ENCODE data around the gene KLHL17.

Gene KLHL17

DNA sequence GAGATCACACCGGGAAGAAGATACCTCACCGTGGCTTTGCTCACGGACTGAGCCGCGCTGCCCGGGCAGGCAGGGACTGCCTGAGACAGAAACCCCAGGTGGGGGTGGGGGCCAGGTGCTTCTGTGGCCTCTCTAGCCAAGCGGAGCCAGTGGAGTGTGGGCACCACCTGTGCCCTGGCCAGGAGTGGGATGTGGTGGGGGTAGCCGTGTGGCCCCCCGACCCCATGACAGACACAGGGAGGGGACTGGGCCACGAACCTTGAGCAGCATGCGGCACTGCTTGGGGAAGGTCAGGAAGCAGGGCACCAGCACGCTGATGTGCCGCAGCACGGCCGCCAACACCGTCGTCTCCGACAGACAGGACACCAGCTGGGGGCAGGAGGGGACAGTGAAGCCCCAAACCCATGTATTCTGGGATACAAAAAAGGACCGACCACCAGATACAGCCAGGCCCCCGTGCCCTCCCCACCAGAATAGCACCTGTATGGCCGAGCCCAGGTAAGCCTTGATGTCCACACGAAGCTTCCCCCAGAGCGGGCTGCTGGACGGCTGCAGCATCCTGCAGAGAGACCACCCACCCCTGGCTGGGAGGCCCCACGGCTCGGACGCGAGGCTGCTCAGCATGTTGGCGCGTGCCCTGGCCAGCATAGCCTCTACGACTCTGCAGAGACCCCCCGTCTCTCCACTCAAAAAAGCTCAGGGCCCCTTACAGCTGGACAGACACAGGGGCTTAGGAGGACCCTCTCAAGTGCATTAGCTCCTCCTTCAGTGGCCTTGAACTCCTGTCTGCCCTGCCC, 6.7 kb upstream of the KLHL17 start:
- H3K4me2 ChIP-seq (ENCODE audit: low read length): no peak overlapping the region
- H3K27ac ChIP-seq (ENCODE audit: low read depth, low read length): no peak overlapping the region
- no peak for TF ChIP-seq EZH2phosphoT487 (IDR thresholded peaks at IDR 0.05; ENCODE audit: borderline replicate concordance, low read length)
- H3K9me3 ChIP-seq (ENCODE audit: control insufficient read depth, insufficient read depth, low read length): no peaks in the 10 kb centered on the region
- no peaks in the 10 kb centered on the region for H3F3A ChIP-seq (ENCODE audit: control insufficient read depth, insufficient read depth)
- H3K27me3 ChIP-seq (ENCODE audit: control insufficient read depth, low read length): no peaks in the 10 kb centered on the region
- peaks cover 88% of the 10 kb centered on the region for H3K36me3 ChIP-seq (ENCODE audit: control insufficient read depth, low read length)
- H3K4me3 ChIP-seq (ENCODE audit: low read length): no peak overlapping the region
- peaks cover 23% of the 10 kb centered on the region for H3K79me2 ChIP-seq (ENCODE audit: control insufficient read depth, low read length)
- H3K9me2 ChIP-seq (replicated peaks; ENCODE audit: control insufficient read depth, low read length): no peaks in the 10 kb centered on the region
- H4K20me1 ChIP-seq (ENCODE audit: control insufficient read depth, insufficient read depth, low read depth, low read length): 0 out of 2 replicates have a peak, but pooled peaks cover 6% of the 10 kb centered on the region
- H3K4me1 ChIP-seq (ENCODE audit: control insufficient read depth, low read length): peaks cover 8% of the 10 kb centered on the region; the same call in 1 of the 2 replicates

DNA sequence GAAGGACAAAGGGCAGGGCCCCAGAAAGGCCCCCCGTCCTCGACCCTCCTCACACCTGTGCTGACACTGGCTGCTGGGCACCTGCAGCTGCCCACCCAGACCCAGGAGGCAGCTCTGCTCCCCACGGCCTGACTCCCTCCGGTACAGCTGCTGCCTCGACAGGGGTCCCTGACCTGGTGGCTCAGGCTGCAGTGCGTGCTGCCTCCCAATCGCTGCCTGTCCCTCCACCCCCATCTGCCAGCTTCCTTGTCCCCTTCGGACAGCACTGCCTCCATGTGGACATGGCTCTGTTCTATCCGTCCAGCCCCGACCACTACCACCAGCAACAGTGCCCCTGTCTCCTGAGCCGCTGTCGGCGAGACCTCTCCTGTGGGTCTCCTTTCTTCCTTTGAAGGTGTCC, 5.5 kb upstream of the KLHL17 start:
- no peaks in the 10 kb centered on the region for H3K9me3 ChIP-seq (ENCODE audit: control insufficient read depth, insufficient read depth, low read length)
- no peak overlapping the region for H3K4me3 ChIP-seq (ENCODE audit: low read length)
- no peaks in the 10 kb centered on the region for H3K27me3 ChIP-seq (ENCODE audit: control insufficient read depth, low read length)
- H3F3A ChIP-seq (ENCODE audit: control insufficient read depth, insufficient read depth): no peaks in the 10 kb centered on the region
- H3K79me2 ChIP-seq (ENCODE audit: control insufficient read depth, low read length): peaks cover 27% of the 10 kb centered on the region
- TF ChIP-seq EZH2phosphoT487 (IDR thresholded peaks at IDR 0.05; ENCODE audit: borderline replicate concordance, low read length): no peak
- TF ChIP-seq, protein P1, sequence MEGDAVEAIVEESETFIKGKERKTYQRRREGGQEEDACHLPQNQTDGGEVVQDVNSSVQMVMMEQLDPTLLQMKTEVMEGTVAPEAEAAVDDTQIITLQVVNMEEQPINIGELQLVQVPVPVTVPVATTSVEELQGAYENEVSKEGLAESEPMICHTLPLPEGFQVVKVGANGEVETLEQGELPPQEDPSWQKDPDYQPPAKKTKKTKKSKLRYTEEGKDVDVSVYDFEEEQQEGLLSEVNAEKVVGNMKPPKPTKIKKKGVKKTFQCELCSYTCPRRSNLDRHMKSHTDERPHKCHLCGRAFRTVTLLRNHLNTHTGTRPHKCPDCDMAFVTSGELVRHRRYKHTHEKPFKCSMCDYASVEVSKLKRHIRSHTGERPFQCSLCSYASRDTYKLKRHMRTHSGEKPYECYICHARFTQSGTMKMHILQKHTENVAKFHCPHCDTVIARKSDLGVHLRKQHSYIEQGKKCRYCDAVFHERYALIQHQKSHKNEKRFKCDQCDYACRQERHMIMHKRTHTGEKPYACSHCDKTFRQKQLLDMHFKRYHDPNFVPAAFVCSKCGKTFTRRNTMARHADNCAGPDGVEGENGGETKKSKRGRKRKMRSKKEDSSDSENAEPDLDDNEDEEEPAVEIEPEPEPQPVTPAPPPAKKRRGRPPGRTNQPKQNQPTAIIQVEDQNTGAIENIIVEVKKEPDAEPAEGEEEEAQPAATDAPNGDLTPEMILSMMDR (IDR thresholded peaks at IDR 0.05; ENCODE audit: low read depth, low read length, poor library complexity, severe bottlenecking): no peak
- no peak overlapping the region for H3K4me2 ChIP-seq (ENCODE audit: low read length)
- H3K27ac ChIP-seq (ENCODE audit: low read depth, low read length): no peak overlapping the region
- peaks cover 80% of the 10 kb centered on the region for H3K36me3 ChIP-seq (ENCODE audit: control insufficient read depth, low read length)
- peaks cover 15% of the 10 kb centered on the region; the same call in 1 of the 2 replicates for H3K4me1 ChIP-seq (ENCODE audit: control insufficient read depth, low read length)
- no peaks in the 10 kb centered on the region for H3K9me2 ChIP-seq (replicated peaks; ENCODE audit: control insufficient read depth, low read length)
- 0 out of 2 replicates have a peak, but pooled peaks cover 6% of the 10 kb centered on the region for H4K20me1 ChIP-seq (ENCODE audit: control insufficient read depth, insufficient read depth, low read depth, low read length)

DNA sequence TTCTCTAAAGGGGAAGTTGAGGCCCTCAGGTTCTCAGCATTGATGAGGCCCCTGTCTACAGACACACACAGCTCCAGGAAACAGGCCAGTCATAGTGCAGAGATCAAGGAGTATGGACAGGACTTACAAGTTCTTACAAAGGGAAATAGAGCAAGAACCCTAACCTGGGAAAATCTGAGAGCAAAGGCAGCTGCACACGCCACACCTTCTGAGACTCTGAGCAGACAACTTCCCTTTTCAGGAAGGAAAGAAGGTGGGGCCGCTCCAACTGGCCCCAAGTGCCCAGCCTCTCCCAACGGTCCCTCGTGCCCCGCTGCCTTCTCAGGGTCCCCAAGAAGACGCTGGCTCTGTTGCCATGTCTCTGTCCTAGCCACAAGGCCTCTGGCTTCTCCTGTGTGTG, 4.9 kb upstream of the KLHL17 start:
- TF ChIP-seq, protein P1 (IDR thresholded peaks at IDR 0.05; ENCODE audit: low read depth, low read length, poor library complexity, severe bottlenecking): no peak
- no peak for TF ChIP-seq EZH2phosphoT487 (IDR thresholded peaks at IDR 0.05; ENCODE audit: borderline replicate concordance, low read length)
- Histone ChIP-seq H3K4me1 (ENCODE audit: control insufficient read depth, low read length) (peaks cover 18% of the 10 kb centered on the region; the same call in 1 of the 2 replicates), H3K4me2 (ENCODE audit: low read length) (no peak overlapping the region), H3K27me3 (ENCODE audit: control insufficient read depth, low read length) (no peaks in the 10 kb centered on the region), H3K79me2 (ENCODE audit: control insufficient read depth, low read length) (peaks cover 27% of the 10 kb centered on the region), H3K27ac (ENCODE audit: low read depth, low read length) (no peak overlapping the region), H3K9me2 (replicated peaks; ENCODE audit: control insufficient read depth, low read length) (no peaks in the 10 kb centered on the region), H3K9me3 (ENCODE audit: control insufficient read depth, insufficient read depth, low read length) (no peaks in the 10 kb centered on the region), H4K20me1 (ENCODE audit: control insufficient read depth, insufficient read depth, low read depth, low read length) (0 out of 2 replicates have a peak, but pooled peaks cover 3% of the 10 kb centered on the region), H3F3A (ENCODE audit: control insufficient read depth, insufficient read depth) (no peaks in the 10 kb centered on the region), H3K36me3 (ENCODE audit: control insufficient read depth, low read length) (peaks cover 75% of the 10 kb centered on the region), H3K4me3 (ENCODE audit: low read length) (no peak overlapping the region)

DNA sequence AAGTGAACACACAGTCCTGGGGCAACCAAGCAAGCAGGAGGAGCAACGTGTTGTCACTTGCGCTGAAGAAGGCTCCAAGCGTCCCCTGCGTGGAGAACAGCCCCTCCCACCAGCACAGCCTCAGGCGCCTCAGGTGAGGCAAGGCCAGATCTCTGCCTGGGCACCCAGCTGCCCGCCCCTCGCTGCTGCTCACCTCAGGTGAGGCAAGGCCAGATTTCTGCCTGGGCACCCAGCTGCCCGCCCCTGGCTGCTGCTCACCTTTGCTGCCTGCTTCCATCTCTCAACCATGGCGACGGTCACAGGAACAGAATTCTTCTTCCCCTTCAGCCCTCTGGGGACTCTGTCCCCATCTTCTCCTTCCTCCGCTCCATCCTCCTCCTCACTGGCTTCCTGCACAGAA, 3.7 kb upstream of the KLHL17 start:
- Histone ChIP-seq H3K79me2 (ENCODE audit: control insufficient read depth, low read length) (peaks cover 27% of the 10 kb centered on the region), H3K27ac (ENCODE audit: low read depth, low read length) (no peak overlapping the region), H3F3A (ENCODE audit: control insufficient read depth, insufficient read depth) (no peaks in the 10 kb centered on the region), H3K9me3 (ENCODE audit: control insufficient read depth, insufficient read depth, low read length) (no peaks in the 10 kb centered on the region), H3K27me3 (ENCODE audit: control insufficient read depth, low read length) (no peaks in the 10 kb centered on the region), H3K36me3 (ENCODE audit: control insufficient read depth, low read length) (peaks cover 64% of the 10 kb centered on the region), H4K20me1 (ENCODE audit: control insufficient read depth, insufficient read depth, low read depth, low read length) (0 out of 2 replicates have a peak, but pooled peaks cover under 1% of the 10 kb centered on the region), H3K4me2 (ENCODE audit: low read length) (no peak overlapping the region), H3K4me3 (ENCODE audit: low read length) (no peak overlapping the region), H3K9me2 (replicated peaks; ENCODE audit: control insufficient read depth, low read length) (no peaks in the 10 kb centered on the region), H3K4me1 (ENCODE audit: control insufficient read depth, low read length) (peaks cover 22% of the 10 kb centered on the region; the same call in 1 of the 2 replicates)
- no peak for TF ChIP-seq EZH2phosphoT487 (IDR thresholded peaks at IDR 0.05; ENCODE audit: borderline replicate concordance, low read length)
- TF ChIP-seq, protein P1 (IDR thresholded peaks at IDR 0.05; ENCODE audit: low read depth, low read length, poor library complexity, severe bottlenecking): no peak
